ENCODE measurements around the gene CRELD2.

- no peak for TF ChIP-seq GATA1 (IDR thresholded peaks at IDR 0.05; ENCODE audit: low read depth, low read length)
- no peak for TF ChIP-seq POLR2A (IDR thresholded peaks at IDR 0.05; ENCODE audit: low read length)
Observed at GRCh38 chr22:49953027-49953679, 34.7 kb downstream of the CRELD2 start.
